CD14-positive monocyte (primary cell): Measurements from ENCODE around the gene DNPEP. TPM values are rescaled to one million over a fixed set of nuclear protein-coding genes. Genes with fewer than 3 reads are reported as not detected.

Experiments used
- DNase-seq, 3 donors: peaks; one replicate each; pipeline ENCODE4 v3.0.0-alpha.2; 2011 to 2022
- H2AFZ ChIP-seq: 2 replicates; pipeline ENCODE4 v1.6.0; 2012; ENCODE audit warnings: mild to moderate bottlenecking, low read depth, low read length, inconsistent platforms; ENCODE audit not compliant: insufficient read depth, poor library complexity, severe bottlenecking
- H3K27ac ChIP-seq, 2 donors: 1 replicate in 1 of 2; 2 replicates in 1 of 2; pipeline ENCODE4 v1.5.1; 2012 to 2013; ENCODE audit warnings: low read length in 2 of 2, control low read depth in 1 of 2, inconsistent platforms in 1 of 2, low read depth in 1 of 2, mild to moderate bottlenecking in 1 of 2
- H3K27me3 ChIP-seq, 2 donors: one replicate each; pipeline versions ENCODE4 v1.6.0 to v1.6.1; 2011 to 2013; ENCODE audit warnings: low read length in 2 of 2; ENCODE audit not compliant: control insufficient read depth in 2 of 2, insufficient read depth in 2 of 2
- H3K36me3 ChIP-seq, 2 donors: replicated peaks in 1 of 2; 1 replicate in 1 of 2; 2 replicates in 1 of 2; pipeline versions ENCODE4 v1.5.1 to v1.6.1; 2012 to 2013; ENCODE audit warnings: low read length in 2 of 2, control low read depth in 1 of 2, inconsistent platforms in 1 of 2, mild to moderate bottlenecking in 1 of 2; ENCODE audit not compliant: insufficient read depth in 2 of 2, control insufficient read depth in 1 of 2
- H3K4me1 ChIP-seq, 2 donors: 1 replicate in 1 of 2; 2 replicates in 1 of 2; pipeline versions ENCODE4 v1.5.1 to v1.6.1; 2012 to 2013; ENCODE audit warnings: low read length in 2 of 2, control low read depth in 1 of 2, inconsistent platforms in 1 of 2, mild to moderate bottlenecking in 1 of 2, moderate library complexity in 1 of 2; ENCODE audit not compliant: insufficient read depth in 2 of 2, control insufficient read depth in 1 of 2
- H3K4me2 ChIP-seq: replicated peaks from 2 replicates; pipeline ENCODE3; 2012; ENCODE audit warnings: low read length, moderate library complexity, mild to moderate bottlenecking; ENCODE audit not compliant: poor library complexity, severe bottlenecking; ENCODE audit errors: extremely low read depth
- H3K4me3 ChIP-seq, 3 experiments: fragments of 200-600 bp in 1 of 3; sonication (generic) in 1 of 3; replicated peaks in 1 of 3; 1 replicate in 2 of 3; 2 replicates in 1 of 3; pipeline ENCODE4 v1.5.1; 2011 to 2013; ENCODE audit warnings: low read length in 3 of 3, mild to moderate bottlenecking in 3 of 3, control low read depth in 2 of 3, low read depth in 2 of 3, inconsistent platforms in 1 of 3, moderate library complexity in 1 of 3
- H3K79me2 ChIP-seq: 2 replicates; pipeline ENCODE4 v1.6.0; 2012; ENCODE audit warnings: mild to moderate bottlenecking, control low read depth, inconsistent platforms, low read length, moderate library complexity; ENCODE audit not compliant: insufficient read depth
- H3K9ac ChIP-seq: 2 replicates; pipeline ENCODE4 v1.6.0; 2017; ENCODE audit warnings: low read length, mild to moderate bottlenecking; ENCODE audit not compliant: insufficient read depth, poor library complexity, severe bottlenecking
- H3K9me3 ChIP-seq, 2 donors: replicated peaks in 1 of 2; 1 replicate in 1 of 2; 2 replicates in 1 of 2; pipeline versions ENCODE4 v1.5.1 to v1.6.1; 2012 to 2013; ENCODE audit warnings: low read length in 2 of 2, control low read depth in 1 of 2; ENCODE audit not compliant: control insufficient read depth in 1 of 2, insufficient read depth in 1 of 2
- H4K20me1 ChIP-seq: 2 replicates; pipeline ENCODE4 v1.6.0; 2012; ENCODE audit warnings: mild to moderate bottlenecking, low read length, control low read depth, moderate library complexity; ENCODE audit not compliant: insufficient read depth
- H3K27ac Mint-ChIP-seq, 7 donors: one replicate each; pipeline ENCODE4 v1.8.0; 2020; ENCODE audit warnings: mild to moderate bottlenecking in 7 of 7, mixed read lengths in 7 of 7, moderate library complexity in 6 of 7, inconsistent platforms in 2 of 7
- H3K27me3 Mint-ChIP-seq, 3 donors: one replicate each; pipeline ENCODE4 v1.8.0; 2021 to 2022; ENCODE audit warnings: low read depth in 3 of 3, mild to moderate bottlenecking in 3 of 3, mixed read lengths in 3 of 3, moderate library complexity in 3 of 3, inconsistent platforms in 1 of 3
- H3K36me3 Mint-ChIP-seq, 2 donors: one replicate each; pipeline ENCODE4 v1.8.0; 2020; ENCODE audit warnings: mixed read lengths in 2 of 2, inconsistent platforms in 1 of 2, mild to moderate bottlenecking in 1 of 2
- H3K4me1 Mint-ChIP-seq: one replicate; pipeline ENCODE4 v1.8.0; 2020; ENCODE audit warnings: mild to moderate bottlenecking, mixed read lengths
- H3K4me3 Mint-ChIP-seq, 2 donors: one replicate each; pipeline ENCODE4 v1.8.0; 2020; ENCODE audit warnings: mild to moderate bottlenecking in 2 of 2, mixed read lengths in 2 of 2, moderate library complexity in 1 of 2
- H3K9me3 Mint-ChIP-seq, 7 donors: one replicate each; pipeline ENCODE4 v1.8.0; 2020 to 2022; ENCODE audit warnings: mixed read lengths in 7 of 7, mild to moderate bottlenecking in 6 of 7, moderate library complexity in 6 of 7, inconsistent platforms in 2 of 7
- CTCF ChIP-seq: fragments of 200-600 bp; IDR thresholded peaks from one replicate; pipeline ENCODE4 v1.8.0; 2022; ENCODE audit warnings: antibody characterized with exemption, mild to moderate bottlenecking
- WGBS: methylation state at CpG from one replicate; pipeline ENCODE4 v1.1.5; 2013; ENCODE audit warnings: missing lambda C conversion rate; ENCODE audit not compliant: insufficient coverage; 5-methylcytosine and 5-hydroxymethylcytosine counted together
- intact Hi-C, 2 donors: fragments of 100-400 bp; cut with micrococcal nuclease; formaldehyde crosslinking; loops; one replicate each; pipeline versions ENCODE4 v1.15.0 to v1.15.1; 2023
- polyA plus RNA-seq, 3 donors: library from polyadenylated mRNA; depleted of rRNA in 1 of 3; unstranded in 2 of 3; stranded (reverse) in 1 of 3; fragments of 300-500 nt in 2 of 3; fragments of >200 nt in 1 of 3; fragmentation: Illumina TruSeq in 2 of 3; gene quantifications; 1 replicate in 2 of 3; 2 replicates in 1 of 3; pipeline ENCODE4 v1.2.3, GENCODE V29; 2012 to 2021

Gene DNPEP
- polyA plus RNA-seq, 3 donors, result 51.6 to 83.1 (median 60.6) TPM

- Histone ChIP-seq H3K27ac (no peak within 1 kb of the TSS), H3K9me3 (peaks cover 9 to 20% of the 10 kb centered on the region in 2 donors), H3K36me3 (no peaks in the 10 kb centered on the region), H3K27me3 (peaks cover 35 to 58% of the 10 kb centered on the region in 2 donors), H2AFZ (no peak within 1 kb of the TSS), H3K4me2 (no peak within 1 kb of the TSS), H3K9ac (no peak within 1 kb of the TSS), H4K20me1 (no peaks in the 10 kb centered on the region), H3K4me1 (no peaks in the 10 kb centered on the region), H3K79me2 (no peaks in the 10 kb centered on the region), H3K4me3 (no peak within 1 kb of the TSS)
- no peak within 1 kb of the TSS for H3K27ac Mint-ChIP-seq
- DNase-seq, result no peak
- H3K9me3 Mint-ChIP-seq, result peaks cover 4 to 25% (median 17%) of the 10 kb centered on the region in 7 donors
- no peak for TF ChIP-seq CTCF
- intact Hi-C loops, result no loop called here
- WGBS, result 12% methylated on average over 19 of the region's 24 CpGs
- peaks cover 0 to 6% of the 10 kb centered on the region in 2 donors for H3K36me3 Mint-ChIP-seq
- peaks cover 50 to 73% (median 61%) of the 10 kb centered on the region in 3 donors for H3K27me3 Mint-ChIP-seq
- no peaks in the 10 kb centered on the region for H3K4me1 Mint-ChIP-seq
- H3K4me3 Mint-ChIP-seq, result peak within 1 kb of the TSS in 1 of 2 donors; percentile 74
These were observed 55.2 kb downstream of the DNPEP start, which contains the start of gene RESP18 for GRCh38 chr2:219332542-219332941. RESP18 (minus strand) TSS chr2:219332744.

- H3K4me2 ChIP-seq, result no peak overlapping the region
- WGBS, result 19% methylated on average over 24 of the region's 39 CpGs
- H3K27me3 ChIP-seq, result peaks cover 35 to 60% of the 10 kb centered on the region in 2 donors
- H3K36me3 ChIP-seq, result no peaks in the 10 kb centered on the region
- H3K9me3 Mint-ChIP-seq, result peaks cover 4 to 25% (median 15%) of the 10 kb centered on the region in 7 donors
- TF ChIP-seq CTCF, result no peak
- no peaks in the 10 kb centered on the region for H3K79me2 ChIP-seq
- peaks cover 0 to 6% of the 10 kb centered on the region in 2 donors for H3K36me3 Mint-ChIP-seq
- H3K9me3 ChIP-seq, result peaks cover 7 to 20% of the 10 kb centered on the region in 2 donors
- DNase-seq, result no peak
- H3K27ac ChIP-seq, result no peak overlapping the region
- H3K27ac Mint-ChIP-seq, result no peak overlapping the region
- no peaks in the 10 kb centered on the region for H4K20me1 ChIP-seq
- no peak overlapping the region for H2AFZ ChIP-seq
- peaks cover 53 to 70% (median 62%) of the 10 kb centered on the region in 3 donors for H3K27me3 Mint-ChIP-seq
- no peaks in the 10 kb centered on the region for H3K4me1 ChIP-seq
- intact Hi-C loops, result no loop called here
- H3K4me3 ChIP-seq, result no peak overlapping the region
- no peaks in the 10 kb centered on the region for H3K4me1 Mint-ChIP-seq
- no peak overlapping the region for H3K9ac ChIP-seq
- peak overlapping the region in 1 of 2 donors; percentile 74 for H3K4me3 Mint-ChIP-seq
These were observed 56.0 kb downstream of the DNPEP start for GRCh38 chr2:219331560-219332213.
